HG02943 (cell line): ENCODE measurements around the gene SQOR.
"Not testable (repeated sequence)": the region's sequence is repeated elsewhere in the genome, so short reads cannot be mapped to it uniquely, and the experiment has no call there.

ENCODE experiments used
- ATAC-seq: cut with Tn5 transposase; IDR thresholded peaks from one replicate; pipeline ENCODE4 v1.9.1; 2021; ENCODE audit warnings: mild to moderate bottlenecking, low read depth, moderate library complexity; ENCODE audit not compliant: unreplicated experiment

The SQOR gene

GRCh38 chr15:45630917-45631691, 3.7 kb upstream of the SQOR start:
- no peak for ATAC-seq

GRCh38 chr15:45631776-45632175, 3.1 kb upstream of the SQOR start:
- no peak for ATAC-seq

GRCh38 chr15:45635191-45635638, 386 bp downstream of the SQOR start:
- peak; percentile 51 for ATAC-seq

GRCh38 chr15:45635763-45636292, 999 bp downstream of the SQOR start:
- no peak for ATAC-seq

GRCh38 chr15:45637141-45637540, 2.3 kb downstream of the SQOR start:
- no peak for ATAC-seq

- peak; percentile 43 for ATAC-seq
Observed at GRCh38 chr15:45637552-45638033, 2.8 kb downstream of the SQOR start.

- ATAC-seq = no peak
Observed at GRCh38 chr15:45640616-45641015, 5.8 kb downstream of the SQOR start.

GRCh38 chr15:45641374-45641781, 6.5 kb downstream of the SQOR start:
- ATAC-seq = no peak

- no peak for ATAC-seq
Observed at GRCh38 chr15:45641999-45642932, 7.4 kb downstream of the SQOR start.

- ATAC-seq = no peak
Observed at GRCh38 chr15:45644437-45644836, 9.6 kb downstream of the SQOR start.

GRCh38 chr15:45645026-45645980, 10.5 kb downstream of the SQOR start:
- no peak for ATAC-seq

- ATAC-seq = no peak
Observed at GRCh38 chr15:45646220-45646619, 11.4 kb downstream of the SQOR start.

GRCh38 chr15:45647828-45648227, 13.0 kb downstream of the SQOR start:
- ATAC-seq = no peak

GRCh38 chr15:45648521-45649200, 13.8 kb downstream of the SQOR start:
- no peak for ATAC-seq

- ATAC-seq = not testable (repeated sequence)
Observed at GRCh38 chr15:45650007-45650406, 15.2 kb downstream of the SQOR start.

GRCh38 chr15:45650889-45651525, 16.2 kb downstream of the SQOR start:
- no peak for ATAC-seq

- ATAC-seq = no peak
Observed at GRCh38 chr15:45653702-45654424, 19.0 kb downstream of the SQOR start.

GRCh38 chr15:45654749-45655148, 19.9 kb downstream of the SQOR start:
- ATAC-seq = no peak
